ENCODE results near the gene CAMK2N2.

CAMK2N2 gene

DNA sequence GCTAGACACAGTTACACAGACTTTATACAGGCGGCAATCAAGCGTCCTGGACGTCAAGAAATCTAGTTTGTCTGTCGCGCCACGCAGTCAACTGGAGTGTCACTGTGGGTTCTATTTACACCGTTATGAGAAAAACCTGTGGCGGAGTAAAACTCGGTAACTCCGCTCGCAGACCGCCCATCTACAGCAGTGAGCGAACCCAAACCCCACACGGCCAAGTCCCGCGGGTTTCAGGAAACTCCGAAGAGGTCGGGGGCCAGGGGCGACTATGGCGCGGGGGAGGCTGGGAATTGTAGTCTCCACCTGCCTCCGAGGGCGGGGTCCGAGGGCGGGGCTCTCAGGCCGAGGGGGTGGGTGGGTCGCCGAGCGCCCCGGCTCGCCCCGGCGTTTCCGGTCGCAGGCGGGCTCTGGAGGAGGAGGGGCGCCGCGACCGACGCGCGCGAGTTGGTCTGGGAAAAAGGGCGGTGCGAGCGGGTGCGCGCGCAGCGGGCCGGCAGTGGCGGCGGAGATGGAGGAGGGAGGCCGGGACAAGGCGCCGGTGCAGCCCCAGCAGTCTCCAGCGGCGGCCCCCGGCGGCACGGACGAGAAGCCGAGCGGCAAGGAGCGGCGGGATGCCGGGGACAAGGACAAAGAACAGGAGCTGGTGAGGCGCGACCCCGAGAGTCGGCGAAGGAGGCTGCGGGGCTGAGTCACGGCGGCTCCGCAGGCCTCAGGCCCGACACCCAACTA, 37.6 kb upstream of the CAMK2N2 start, which contains the start of gene PSMD2:
Gene PSMD2 (plus strand): TSS at position 483 of the 729 bp plus-strand sequence. CDS start 26 bp downstream, at position 509.
- H3K27ac ChIP-seq = peak within 1 kb of the TSS; percentile 79
- TF ChIP-seq, protein P1, sequence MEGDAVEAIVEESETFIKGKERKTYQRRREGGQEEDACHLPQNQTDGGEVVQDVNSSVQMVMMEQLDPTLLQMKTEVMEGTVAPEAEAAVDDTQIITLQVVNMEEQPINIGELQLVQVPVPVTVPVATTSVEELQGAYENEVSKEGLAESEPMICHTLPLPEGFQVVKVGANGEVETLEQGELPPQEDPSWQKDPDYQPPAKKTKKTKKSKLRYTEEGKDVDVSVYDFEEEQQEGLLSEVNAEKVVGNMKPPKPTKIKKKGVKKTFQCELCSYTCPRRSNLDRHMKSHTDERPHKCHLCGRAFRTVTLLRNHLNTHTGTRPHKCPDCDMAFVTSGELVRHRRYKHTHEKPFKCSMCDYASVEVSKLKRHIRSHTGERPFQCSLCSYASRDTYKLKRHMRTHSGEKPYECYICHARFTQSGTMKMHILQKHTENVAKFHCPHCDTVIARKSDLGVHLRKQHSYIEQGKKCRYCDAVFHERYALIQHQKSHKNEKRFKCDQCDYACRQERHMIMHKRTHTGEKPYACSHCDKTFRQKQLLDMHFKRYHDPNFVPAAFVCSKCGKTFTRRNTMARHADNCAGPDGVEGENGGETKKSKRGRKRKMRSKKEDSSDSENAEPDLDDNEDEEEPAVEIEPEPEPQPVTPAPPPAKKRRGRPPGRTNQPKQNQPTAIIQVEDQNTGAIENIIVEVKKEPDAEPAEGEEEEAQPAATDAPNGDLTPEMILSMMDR (conservative IDR thresholded peaks at IDR 0.05) = no peak

DNA sequence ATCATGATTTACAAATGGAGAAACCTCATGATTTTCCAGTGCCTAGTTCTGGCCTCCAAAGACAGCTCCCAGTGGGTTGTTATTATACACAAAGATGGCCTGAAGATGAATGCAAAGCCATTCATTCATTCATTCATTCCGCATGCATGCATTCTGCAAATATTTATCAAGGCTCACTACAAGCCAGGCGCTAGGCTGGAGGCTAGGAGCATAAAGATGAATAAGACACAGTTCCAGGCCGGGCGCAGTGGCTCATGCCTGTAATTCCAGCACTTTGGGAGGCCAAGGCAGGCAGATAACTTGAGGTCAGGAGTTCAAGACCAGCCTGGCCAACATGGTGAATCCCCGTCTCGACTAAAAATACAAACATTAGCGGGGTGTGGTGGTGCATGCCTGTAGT, 35.3 kb upstream of the CAMK2N2 start:
- TF ChIP-seq, protein P1 (conservative IDR thresholded peaks at IDR 0.05) = no peak
- H3K27ac ChIP-seq = no peak overlapping the region

DNA sequence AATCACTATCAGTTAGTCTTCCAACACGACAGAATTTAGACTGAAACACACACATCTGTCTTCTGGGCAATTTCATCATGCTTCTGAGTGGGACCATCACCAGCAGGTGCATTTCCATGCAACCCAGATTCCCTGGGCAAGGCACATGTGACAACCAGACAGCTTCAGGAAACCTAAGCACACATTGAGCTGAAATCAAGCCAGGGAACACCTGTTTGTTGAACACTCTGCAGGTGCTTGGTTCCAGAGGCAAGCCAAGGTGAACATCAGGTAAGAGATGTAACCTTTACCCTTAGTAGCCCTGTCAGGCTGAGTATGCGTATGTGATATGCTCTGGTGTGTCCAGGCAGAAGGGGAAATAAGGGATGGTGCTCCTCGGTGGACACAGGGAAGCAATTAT, 34.4 kb upstream of the CAMK2N2 start:
- TF ChIP-seq, protein P1 (conservative IDR thresholded peaks at IDR 0.05) = no peak
- H3K27ac ChIP-seq = no peak overlapping the region

DNA sequence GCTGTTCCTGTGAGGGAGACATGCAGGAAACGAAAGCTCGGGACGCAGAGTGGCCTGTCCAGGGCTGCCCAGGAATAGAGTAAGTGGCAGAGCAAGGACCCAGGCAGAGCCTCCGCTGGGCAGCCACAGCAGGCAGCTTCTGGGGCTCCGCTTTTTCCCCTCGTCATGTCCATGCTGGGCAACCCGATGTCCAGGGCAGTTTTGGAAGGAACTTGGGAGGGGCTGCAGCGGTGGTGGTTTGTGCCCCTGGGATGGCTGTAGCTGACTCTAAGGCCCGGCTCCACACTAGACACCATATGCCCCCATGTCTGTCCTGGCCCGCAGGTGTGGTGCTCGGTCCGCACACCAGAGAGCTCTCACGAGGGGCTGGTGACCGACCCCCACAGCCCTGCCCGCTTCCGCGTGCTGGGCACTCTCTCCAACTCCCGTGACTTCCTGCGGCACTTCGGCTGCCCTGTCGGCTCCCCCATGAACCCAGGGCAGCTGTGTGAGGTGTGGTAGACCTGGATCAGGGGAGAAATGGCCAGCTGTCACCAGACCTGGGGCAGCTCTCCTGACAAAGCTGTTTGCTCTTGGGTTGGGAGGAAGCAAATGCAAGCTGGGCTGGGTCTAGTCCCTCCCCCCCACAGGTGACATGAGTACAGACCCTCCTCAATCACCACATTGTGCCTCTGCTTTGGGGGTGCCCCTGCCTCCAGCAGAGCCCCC, 30.5 kb upstream of the CAMK2N2 start:
- TF ChIP-seq, protein P1 (conservative IDR thresholded peaks at IDR 0.05) = no peak
- H3K27ac ChIP-seq = no peak overlapping the region

DNA sequence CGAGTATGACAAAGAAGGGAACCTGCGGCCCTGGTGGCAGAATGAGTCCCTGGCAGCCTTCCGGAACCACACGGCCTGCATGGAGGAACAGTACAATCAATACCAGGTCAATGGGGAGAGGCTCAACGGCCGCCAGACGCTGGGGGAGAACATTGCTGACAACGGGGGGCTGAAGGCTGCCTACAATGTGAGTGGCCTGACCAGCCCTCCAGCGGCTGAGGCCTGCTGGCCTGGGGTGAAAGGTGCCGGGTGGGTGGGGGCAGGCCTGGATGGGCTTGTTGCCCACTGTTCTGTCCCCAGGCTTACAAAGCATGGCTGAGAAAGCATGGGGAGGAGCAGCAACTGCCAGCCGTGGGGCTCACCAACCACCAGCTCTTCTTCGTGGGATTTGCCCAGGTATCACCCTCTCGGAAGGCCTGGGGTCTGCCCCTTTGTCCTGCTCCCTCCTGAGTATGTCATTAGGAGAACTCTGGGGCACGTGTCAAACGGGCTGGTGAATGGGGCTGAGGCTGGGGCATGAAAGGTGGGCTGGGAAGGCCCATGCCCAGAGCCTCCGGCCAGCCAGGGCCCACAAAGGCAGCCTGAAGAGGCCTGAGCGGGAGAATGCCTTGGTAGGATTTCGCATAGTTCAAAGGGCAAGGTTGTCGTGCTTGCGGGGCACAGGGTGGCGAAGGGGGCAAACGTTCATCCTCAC, 29.8 kb upstream of the CAMK2N2 start:
- TF ChIP-seq, protein P1 (conservative IDR thresholded peaks at IDR 0.05) = no peak
- no peak overlapping the region for H3K27ac ChIP-seq

DNA sequence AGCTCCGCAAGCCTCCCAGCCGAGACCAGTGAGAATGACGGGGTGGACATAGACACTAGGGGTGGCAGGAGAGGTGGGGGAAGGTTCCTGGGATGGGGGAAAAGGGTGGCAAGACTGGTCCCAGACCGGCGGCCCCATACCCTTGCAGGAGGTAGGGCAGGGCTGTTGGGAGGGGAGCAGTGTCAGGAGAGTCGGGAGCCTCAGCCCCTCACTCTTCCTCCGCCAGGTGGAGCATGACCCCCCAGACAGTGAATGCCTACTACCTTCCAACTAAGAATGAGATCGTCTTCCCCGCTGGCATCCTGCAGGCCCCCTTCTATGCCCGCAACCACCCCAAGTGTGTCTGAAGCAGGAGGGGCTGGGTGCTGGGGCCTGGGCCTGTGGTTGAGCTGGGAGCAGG, 29.0 kb upstream of the CAMK2N2 start:
- H3K27ac ChIP-seq = peak overlapping the region; percentile 30; the same call in 1 of the 2 replicates
- TF ChIP-seq, protein P1 (conservative IDR thresholded peaks at IDR 0.05) = no peak

DNA sequence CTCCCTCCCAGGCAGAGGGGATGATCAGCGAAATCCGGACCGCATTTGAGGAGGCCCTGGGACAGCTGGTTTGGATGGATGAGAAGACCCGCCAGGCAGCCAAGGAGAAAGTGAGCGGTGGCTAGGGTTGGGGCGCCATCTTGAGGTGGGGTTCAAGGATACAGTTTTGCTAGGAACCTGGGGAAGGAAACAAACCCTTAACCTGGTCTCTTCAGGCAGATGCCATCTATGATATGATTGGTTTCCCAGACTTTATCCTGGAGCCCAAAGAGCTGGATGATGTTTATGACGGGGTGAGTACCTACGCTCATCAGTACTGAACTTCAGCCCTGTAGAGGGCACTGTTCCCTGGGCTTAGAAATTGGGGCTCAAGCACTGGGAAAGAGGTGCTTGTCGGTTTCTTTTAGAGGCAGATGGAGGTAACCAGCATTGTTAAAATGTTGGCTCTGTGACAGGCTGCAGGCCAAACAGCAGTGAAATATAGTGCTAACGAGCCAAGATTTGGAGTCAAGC, 28.1 kb upstream of the CAMK2N2 start:
- TF ChIP-seq, protein P1 (conservative IDR thresholded peaks at IDR 0.05) = peak; percentile 71

More for the DNA sequence above, 28.1 kb upstream of the CAMK2N2 start:
- peak overlapping the region; percentile 30; the same call in 1 of the 2 replicates for H3K27ac ChIP-seq

All from VCaP (cell line).